SHP77 treated with DMSO at 0.1 percent for 48 hours (cell line): ENCODE results near the gene JARID2.

Source experiments
- DNase-seq: peaks from one replicate; lab custom pipeline; 2025; lab: John Stamatoyannopoulos, UW

JARID2 gene

GRCh38 chr6:15493437-15494168 is 247.7 kb downstream of the JARID2 start:
- no peak for DNase-seq

- DNase-seq, result no peak
Measured at GRCh38 chr6:15495375-15495901, 249.6 kb downstream of the JARID2 start.

- no peak for DNase-seq
Measured at GRCh38 chr6:15496345-15497131, 250.7 kb downstream of the JARID2 start.

GRCh38 chr6:15498640-15499039 is 252.8 kb downstream of the JARID2 start:
- DNase-seq, result no peak

GRCh38 chr6:15499125-15499524 is 253.3 kb downstream of the JARID2 start:
- DNase-seq, result no peak

GRCh38 chr6:15499591-15499990 is 253.7 kb downstream of the JARID2 start:
- DNase-seq, result no peak

GRCh38 chr6:15500078-15500740 is 254.3 kb downstream of the JARID2 start:
- no peak for DNase-seq

- no peak for DNase-seq
Measured at GRCh38 chr6:15500901-15501825, 255.3 kb downstream of the JARID2 start.

GRCh38 chr6:15501826-15502445 is 256.1 kb downstream of the JARID2 start:
- no peak for DNase-seq

- no peak for DNase-seq
Measured at GRCh38 chr6:15502446-15503345, 256.8 kb downstream of the JARID2 start.

GRCh38 chr6:15503346-15503680 is 257.4 kb downstream of the JARID2 start:
- DNase-seq, result no peak

GRCh38 chr6:15504040-15504495 is 258.2 kb downstream of the JARID2 start:
- no peak for DNase-seq

GRCh38 chr6:15504581-15505350 is 258.9 kb downstream of the JARID2 start:
- peak; percentile 80 for DNase-seq

GRCh38 chr6:15505463-15505918 is 259.6 kb downstream of the JARID2 start:
- no peak for DNase-seq

- no peak for DNase-seq
Measured at GRCh38 chr6:15506066-15506465, 260.2 kb downstream of the JARID2 start.

- DNase-seq, result no peak
Measured at GRCh38 chr6:15507221-15507620, 261.4 kb downstream of the JARID2 start.

GRCh38 chr6:15507746-15508145 is 261.9 kb downstream of the JARID2 start:
- no peak for DNase-seq

- DNase-seq, result no peak
Measured at GRCh38 chr6:15508441-15508871, 262.6 kb downstream of the JARID2 start.

GRCh38 chr6:15508931-15509330 is 263.1 kb downstream of the JARID2 start:
- DNase-seq, result no peak
